ENCODE results near the gene DENND1B. TPM values are rescaled to one million over a fixed set of nuclear protein-coding genes. Genes with fewer than 3 reads are reported as not detected.

Gene DENND1B
- total and polyA plus RNA-seq, 9 of the 15 experiments (the other 6 are each of a cell fraction or from before 2014, with no cell fraction given), result 2.1 to 12.1 (median 7.5) TPM

DNA sequence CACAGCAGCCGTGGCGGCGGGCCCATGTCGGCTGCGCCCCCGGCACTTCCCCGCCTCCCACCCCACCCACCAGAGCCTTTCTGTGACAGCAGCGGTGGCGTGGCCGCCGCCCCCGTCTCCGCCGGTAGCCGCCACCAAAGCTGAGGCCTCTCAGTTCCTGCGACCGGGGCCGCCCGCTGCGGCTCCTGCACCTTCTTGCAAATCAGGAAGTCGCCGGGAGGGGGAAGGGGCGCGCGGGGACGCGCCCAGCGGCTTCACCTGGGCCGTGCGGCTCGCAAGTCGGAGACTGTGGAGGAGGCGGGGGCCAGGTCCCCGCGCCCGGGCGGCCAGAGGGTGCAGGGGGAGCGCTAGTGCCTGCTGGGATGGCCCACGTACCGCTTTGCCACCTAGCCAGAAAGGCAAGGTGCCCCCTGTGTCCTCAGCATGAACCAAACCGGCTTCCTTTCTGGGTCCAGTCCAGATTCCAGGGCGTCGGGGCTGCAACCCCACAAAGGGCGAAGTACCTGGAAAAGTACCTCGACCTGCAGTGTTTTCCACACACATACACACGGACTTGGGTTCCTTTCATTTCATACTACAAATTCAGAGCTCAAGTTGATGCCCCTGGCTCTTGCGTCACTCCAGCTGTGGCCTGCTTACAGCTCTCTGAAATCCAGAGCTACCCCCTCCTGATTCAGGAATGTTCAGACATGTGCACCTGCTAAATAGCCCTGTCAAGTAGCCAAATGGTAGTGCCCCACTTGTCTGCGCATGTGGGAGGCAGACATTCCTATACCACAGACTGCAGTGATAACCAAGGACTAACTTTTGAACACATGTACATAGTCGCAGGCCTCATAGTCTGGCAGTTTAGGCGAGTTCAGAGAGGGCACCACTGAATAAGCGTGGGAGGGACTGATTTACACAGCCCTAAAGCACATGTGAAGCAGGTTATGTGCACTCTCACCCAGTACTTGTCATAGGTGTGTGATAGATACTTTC lies at the start of gene DENND1B (continued):
- TF ChIP-seq SIN3B (IDR thresholded peaks at IDR 0.05; ENCODE audit: low read depth) (no peak), ZNF124 (CRISPR knock-in tag; IDR thresholded peaks at IDR 0.05) (no peak), ZBTB1 (CRISPR knock-in tag; IDR thresholded peaks at IDR 0.05; ENCODE audit: borderline replicate concordance, low read depth) (no peak), GABPB2 (CRISPR knock-in tag; conservative IDR thresholded peaks at IDR 0.05) (no peak), ZBTB7A (IDR thresholded peaks at IDR 0.05; ENCODE audit: borderline replicate concordance, control insufficient read depth, low read depth, low read length) (peak; percentile 67; the same call in 1 of the 2 replicates), TEAD2 (tag; IDR thresholded peaks at IDR 0.05) (no peak), ZMIZ1 (IDR thresholded peaks at IDR 0.05; ENCODE audit: low read depth in 2 of 2, low read length in 2 of 2) (no peak), RB1 (IDR thresholded peaks at IDR 0.05; ENCODE audit: low read depth) (no peak; the same call in 1 of the 2 replicates), TBP (optimal IDR thresholded peaks at IDR 0.05; ENCODE audit: low read depth, low read length) (peak; percentile 62), RBFOX2 (IDR thresholded peaks at IDR 0.05; ENCODE audit: low read depth, low read length) (peak; percentile 92), NFATC3 (IDR thresholded peaks at IDR 0.05) (no peak), ZNF121 (CRISPR knock-in tag; conservative IDR thresholded peaks at IDR 0.05) (no peak), EZH2 (IDR thresholded peaks at IDR 0.05; ENCODE audit: borderline replicate concordance, low read depth, low read length) (no peak)
- TF ChIP-seq, protein P1, sequence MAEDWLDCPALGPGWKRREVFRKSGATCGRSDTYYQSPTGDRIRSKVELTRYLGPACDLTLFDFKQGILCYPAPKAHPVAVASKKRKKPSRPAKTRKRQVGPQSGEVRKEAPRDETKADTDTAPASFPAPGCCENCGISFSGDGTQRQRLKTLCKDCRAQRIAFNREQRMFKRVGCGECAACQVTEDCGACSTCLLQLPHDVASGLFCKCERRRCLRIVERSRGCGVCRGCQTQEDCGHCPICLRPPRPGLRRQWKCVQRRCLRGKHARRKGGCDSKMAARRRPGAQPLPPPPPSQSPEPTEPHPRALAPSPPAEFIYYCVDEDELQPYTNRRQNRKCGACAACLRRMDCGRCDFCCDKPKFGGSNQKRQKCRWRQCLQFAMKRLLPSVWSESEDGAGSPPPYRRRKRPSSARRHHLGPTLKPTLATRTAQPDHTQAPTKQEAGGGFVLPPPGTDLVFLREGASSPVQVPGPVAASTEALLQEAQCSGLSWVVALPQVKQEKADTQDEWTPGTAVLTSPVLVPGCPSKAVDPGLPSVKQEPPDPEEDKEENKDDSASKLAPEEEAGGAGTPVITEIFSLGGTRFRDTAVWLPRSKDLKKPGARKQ (CRISPR knock-in tag; IDR thresholded peaks at IDR 0.05), result no peak
- TF ChIP-seq, protein P2, sequence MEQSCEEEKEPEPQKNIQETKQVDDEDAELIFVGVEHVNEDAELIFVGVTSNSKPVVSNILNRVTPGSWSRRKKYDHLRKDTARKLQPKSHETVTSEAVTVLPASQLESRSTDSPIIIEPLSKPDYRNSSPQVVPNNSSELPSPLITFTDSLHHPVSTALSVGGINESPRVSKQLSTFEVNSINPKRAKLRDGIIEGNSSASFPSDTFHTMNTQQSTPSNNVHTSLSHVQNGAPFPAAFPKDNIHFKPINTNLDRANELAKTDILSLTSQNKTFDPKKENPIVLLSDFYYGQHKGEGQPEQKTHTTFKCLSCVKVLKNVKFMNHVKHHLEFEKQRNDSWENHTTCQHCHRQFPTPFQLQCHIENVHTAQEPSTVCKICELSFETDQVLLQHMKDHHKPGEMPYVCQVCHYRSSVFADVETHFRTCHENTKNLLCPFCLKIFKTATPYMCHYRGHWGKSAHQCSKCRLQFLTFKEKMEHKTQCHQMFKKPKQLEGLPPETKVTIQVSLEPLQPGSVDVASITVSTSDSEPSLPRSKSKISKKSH (CRISPR knock-in tag; IDR thresholded peaks at IDR 0.05), result no peak
- TF ChIP-seq, protein P3, sequence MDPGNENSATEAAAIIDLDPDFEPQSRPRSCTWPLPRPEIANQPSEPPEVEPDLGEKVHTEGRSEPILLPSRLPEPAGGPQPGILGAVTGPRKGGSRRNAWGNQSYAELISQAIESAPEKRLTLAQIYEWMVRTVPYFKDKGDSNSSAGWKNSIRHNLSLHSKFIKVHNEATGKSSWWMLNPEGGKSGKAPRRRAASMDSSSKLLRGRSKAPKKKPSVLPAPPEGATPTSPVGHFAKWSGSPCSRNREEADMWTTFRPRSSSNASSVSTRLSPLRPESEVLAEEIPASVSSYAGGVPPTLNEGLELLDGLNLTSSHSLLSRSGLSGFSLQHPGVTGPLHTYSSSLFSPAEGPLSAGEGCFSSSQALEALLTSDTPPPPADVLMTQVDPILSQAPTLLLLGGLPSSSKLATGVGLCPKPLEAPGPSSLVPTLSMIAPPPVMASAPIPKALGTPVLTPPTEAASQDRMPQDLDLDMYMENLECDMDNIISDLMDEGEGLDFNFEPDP (CRISPR knock-in tag; IDR thresholded peaks at IDR 0.05), result no peak
